ENCODE results near the gene SIGLEC7. TPM values are rescaled to one million over a fixed set of nuclear protein-coding genes. Genes with fewer than 3 reads are reported as not detected.

SIGLEC7 gene
- total RNA-seq, 4 donors from 2014 or later: not detected

DNA sequence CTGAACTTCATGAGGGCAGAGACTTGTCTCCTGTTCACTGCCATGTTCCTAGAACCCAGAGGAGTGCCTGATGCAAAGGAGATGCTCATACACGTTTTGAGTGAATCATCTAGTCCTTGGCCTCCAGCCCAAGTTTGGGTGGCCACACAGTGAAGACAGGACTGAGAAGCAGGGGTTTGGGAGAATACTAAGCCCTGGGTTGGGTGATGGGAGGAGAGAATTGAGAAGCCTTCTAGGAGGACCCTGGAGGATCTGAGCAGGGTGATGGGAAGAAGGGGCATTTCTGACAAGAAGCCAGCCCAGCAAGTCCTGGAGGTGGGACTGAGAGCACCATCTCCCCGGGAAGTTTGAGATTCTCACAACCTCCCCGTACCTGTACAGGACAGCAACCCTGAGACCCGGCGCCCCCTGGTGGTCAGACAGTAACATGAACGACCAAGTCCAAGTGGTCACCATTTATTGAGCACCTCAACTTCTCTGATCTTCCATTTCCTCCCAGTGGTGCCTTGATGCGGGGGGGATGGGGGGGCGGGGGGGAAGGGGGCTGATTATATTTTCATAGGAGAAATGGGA lies 44.8 kb upstream of the SIGLEC7 start:
- no peak overlapping the region for H3K4me3 ChIP-seq (ENCODE audit: low read depth, poor library complexity, severe bottlenecking)
- intact Hi-C loops (cut with DNase I; ENCODE audit: low total_unique reads): loop anchor here (5.0 kb wide), 1 partner anchor 80 kb away; the partner anchor contains the start of gene KLK10
- WGBS, 2 donors: 4 to 6% methylated on average over 6 of the region's 8 CpGs
- TF ChIP-seq, protein P1, sequence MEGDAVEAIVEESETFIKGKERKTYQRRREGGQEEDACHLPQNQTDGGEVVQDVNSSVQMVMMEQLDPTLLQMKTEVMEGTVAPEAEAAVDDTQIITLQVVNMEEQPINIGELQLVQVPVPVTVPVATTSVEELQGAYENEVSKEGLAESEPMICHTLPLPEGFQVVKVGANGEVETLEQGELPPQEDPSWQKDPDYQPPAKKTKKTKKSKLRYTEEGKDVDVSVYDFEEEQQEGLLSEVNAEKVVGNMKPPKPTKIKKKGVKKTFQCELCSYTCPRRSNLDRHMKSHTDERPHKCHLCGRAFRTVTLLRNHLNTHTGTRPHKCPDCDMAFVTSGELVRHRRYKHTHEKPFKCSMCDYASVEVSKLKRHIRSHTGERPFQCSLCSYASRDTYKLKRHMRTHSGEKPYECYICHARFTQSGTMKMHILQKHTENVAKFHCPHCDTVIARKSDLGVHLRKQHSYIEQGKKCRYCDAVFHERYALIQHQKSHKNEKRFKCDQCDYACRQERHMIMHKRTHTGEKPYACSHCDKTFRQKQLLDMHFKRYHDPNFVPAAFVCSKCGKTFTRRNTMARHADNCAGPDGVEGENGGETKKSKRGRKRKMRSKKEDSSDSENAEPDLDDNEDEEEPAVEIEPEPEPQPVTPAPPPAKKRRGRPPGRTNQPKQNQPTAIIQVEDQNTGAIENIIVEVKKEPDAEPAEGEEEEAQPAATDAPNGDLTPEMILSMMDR (IDR thresholded peaks at IDR 0.05): no peak
- TF ChIP-seq POLR2A (IDR thresholded peaks at IDR 0.05): no peak
- peak in 1 of 2 donors; percentile 41 for DNase-seq (ENCODE audit: low spot score in 2 of 2)

DNA sequence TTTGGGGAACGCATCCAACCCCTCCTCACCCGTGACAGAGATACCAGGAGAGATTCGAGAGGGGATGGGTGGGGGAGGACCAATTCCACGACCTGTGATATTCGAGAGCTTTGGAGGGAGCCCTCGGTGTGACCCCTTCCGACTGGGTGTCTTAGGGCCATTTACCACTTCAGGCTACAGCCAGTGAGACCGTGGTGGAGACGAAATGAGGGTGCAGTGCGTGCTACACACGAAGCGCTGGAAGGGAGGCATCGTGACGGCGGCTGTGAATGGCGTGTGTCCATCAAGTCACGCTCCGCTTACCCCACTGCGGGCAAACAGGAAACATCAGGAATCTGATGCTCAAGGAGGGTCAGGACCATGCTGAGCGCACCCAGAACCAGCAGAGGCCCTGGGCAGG lies 44.3 kb upstream of the SIGLEC7 start:
- no peak overlapping the region for H3K4me3 ChIP-seq (ENCODE audit: low read depth, poor library complexity, severe bottlenecking)
- WGBS, 2 donors: 80 to 83% methylated on average over 18 to 20 of the region's 20 CpGs
- no peak for DNase-seq (ENCODE audit: low spot score in 2 of 2)
- TF ChIP-seq, protein P1 (IDR thresholded peaks at IDR 0.05): no peak
- no peak for TF ChIP-seq POLR2A (IDR thresholded peaks at IDR 0.05)
- intact Hi-C loops (cut with DNase I; ENCODE audit: low total_unique reads): loop anchor here (5.0 kb wide), 1 partner anchor 80 kb away; the partner anchor contains the start of gene KLK10

DNA sequence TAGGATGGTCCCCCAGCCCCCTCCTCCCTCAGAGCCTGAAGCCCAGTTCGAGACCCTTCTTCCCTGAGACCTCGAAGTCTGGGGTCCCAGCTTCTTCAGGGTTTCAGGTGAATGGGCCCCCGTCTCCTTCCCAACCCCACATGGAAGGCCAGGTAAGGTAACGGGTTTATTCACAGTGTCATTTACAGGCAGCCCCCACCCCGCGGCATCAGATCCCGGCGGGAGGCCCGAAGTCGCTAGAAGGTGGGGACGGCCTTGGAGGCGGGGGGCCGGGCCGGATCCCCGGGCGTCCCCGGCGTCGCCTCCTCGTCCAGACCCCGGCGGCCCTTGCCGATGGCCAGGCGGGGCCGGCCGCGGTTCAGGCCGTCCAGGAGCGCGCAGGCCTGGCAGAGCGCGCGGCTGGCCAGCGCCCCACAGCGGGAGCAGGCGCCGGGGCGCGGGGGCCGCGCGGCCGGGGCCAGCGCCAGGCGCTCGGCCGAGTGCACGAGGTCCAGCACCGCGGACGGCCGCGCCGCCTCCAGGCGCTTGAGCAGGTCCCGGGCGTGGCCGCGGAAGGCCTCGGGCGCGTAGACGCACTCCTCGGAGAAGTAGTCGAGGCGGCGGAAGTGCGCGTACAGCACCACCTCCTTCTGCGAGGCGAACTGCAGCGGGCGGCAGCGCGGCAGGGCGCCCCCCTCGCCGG lies 43.6 kb upstream of the SIGLEC7 start:
- WGBS, 2 donors: 88 to 90% methylated on average over 45 to 78 of the region's 78 CpGs
- TF ChIP-seq POLR2A (IDR thresholded peaks at IDR 0.05): no peak
- TF ChIP-seq, protein P1 (IDR thresholded peaks at IDR 0.05): no peak
- H3K4me3 ChIP-seq (ENCODE audit: low read depth, poor library complexity, severe bottlenecking): no peak overlapping the region
- intact Hi-C loops (cut with DNase I; ENCODE audit: low total_unique reads): loop anchor here (5.0 kb wide), 1 partner anchor 81 kb away; the partner anchor contains the start of gene KLK10
- DNase-seq (ENCODE audit: low spot score in 2 of 2): no peak

DNA sequence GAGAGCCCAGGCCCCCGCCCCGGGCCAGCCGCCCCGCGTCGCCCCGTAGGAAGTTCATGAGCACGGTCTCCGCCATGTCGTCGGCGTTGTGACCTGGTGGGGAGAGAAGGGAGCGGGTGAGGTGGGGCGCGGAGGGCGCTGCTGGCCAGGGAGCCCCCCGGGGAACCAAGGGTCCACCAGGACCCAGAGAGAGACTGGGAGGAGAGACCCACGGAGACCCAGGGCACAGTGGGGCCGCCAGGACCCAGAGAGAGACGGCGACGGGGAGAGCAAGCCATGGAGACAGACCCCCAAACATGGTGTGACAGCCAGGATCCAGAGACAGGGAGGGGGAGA lies 43.1 kb upstream of the SIGLEC7 start:
- 80 to 88% methylated on average over 22 of the region's 22 CpGs for WGBS, 2 donors
- no peak for DNase-seq (ENCODE audit: low spot score in 2 of 2)
- TF ChIP-seq, protein P1 (IDR thresholded peaks at IDR 0.05): no peak
- no peak for TF ChIP-seq POLR2A (IDR thresholded peaks at IDR 0.05)
- H3K4me3 ChIP-seq (ENCODE audit: low read depth, poor library complexity, severe bottlenecking): no peak overlapping the region
- intact Hi-C loops (cut with DNase I; ENCODE audit: low total_unique reads): loop anchor here (5.0 kb wide), 1 partner anchor 82 kb away; the partner anchor contains the start of gene KLK10

DNA sequence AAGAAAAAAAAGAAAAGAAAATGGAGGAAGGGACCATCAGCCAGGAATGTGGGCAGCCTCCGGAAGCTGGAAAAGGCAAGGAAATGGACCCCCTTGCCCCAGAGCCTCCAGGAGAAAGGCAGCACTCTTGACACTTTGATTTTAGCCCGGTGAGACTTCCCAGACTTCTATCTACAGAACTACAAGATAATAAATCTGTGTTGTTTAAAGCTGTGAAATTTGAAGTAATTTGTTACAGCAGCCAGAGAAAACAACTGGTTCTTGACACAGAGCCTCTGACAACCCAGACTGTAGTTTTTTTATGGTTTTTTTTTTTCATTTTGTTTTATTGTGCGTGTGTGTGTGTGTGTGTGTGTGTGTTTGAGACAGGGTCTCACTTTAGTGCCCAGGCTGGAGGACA lies 41.5 kb upstream of the SIGLEC7 start:
- intact Hi-C loops (cut with DNase I; ENCODE audit: low total_unique reads): loop anchor here (2.0 kb wide), 1 partner anchor 172 kb away; no protein-coding TSS in a partner anchor
- TF ChIP-seq, protein P1 (IDR thresholded peaks at IDR 0.05): no peak
- no peak for TF ChIP-seq POLR2A (IDR thresholded peaks at IDR 0.05)
- no peak overlapping the region for H3K4me3 ChIP-seq (ENCODE audit: low read depth, poor library complexity, severe bottlenecking)
- DNase-seq (ENCODE audit: low spot score in 2 of 2): no peak
- 69% methylated on average over 3 of the region's 3 CpGs for WGBS, 2 donors

All from lower leg skin (tissue), 4 donors.